ENCODE measurements around the gene MAP2K1. TPM values are rescaled to one million over a fixed set of nuclear protein-coding genes. Genes with fewer than 3 reads are reported as not detected.

Gene MAP2K1
- total RNA-seq, 1 donor from 2014 or later, result 66.5 TPM

DNA sequence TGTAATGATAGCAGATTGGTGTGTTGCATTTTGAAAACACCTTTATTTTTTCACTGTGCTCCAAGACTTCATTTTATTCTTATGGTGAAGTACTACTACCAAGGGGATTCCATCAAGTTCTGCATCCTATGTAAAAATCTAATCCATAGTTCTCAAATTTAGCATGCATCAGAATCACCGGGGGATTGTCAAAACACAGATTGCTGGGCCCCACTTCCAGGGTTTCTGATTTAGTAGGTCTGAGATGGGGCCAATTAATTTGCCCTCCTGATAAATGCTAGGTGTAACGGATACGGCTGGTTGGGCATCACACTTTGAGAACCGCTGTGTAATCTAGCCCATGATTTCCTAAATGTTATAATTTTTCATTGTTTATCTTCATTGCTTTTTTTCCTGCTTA lies 119.1 kb downstream of the MAP2K1 start:
- FAIRE-seq (no peak), DNase-seq (ENCODE audit: low read depth) (no peak)
- no peaks in the 10 kb centered on the region for H3K9me3 Mint-ChIP-seq (ENCODE audit: unreplicated experiment)
- peaks cover 9% of the 10 kb centered on the region for H3K36me3 Mint-ChIP-seq (ENCODE audit: low read depth, unreplicated experiment)
- H3K4me1 ChIP-seq (ENCODE audit: insufficient read depth, low read length), result peaks cover 18% of the 10 kb centered on the region
- H3K4me3 ChIP-seq (ENCODE audit: insufficient read depth, low read depth, low read length), result peak overlapping the region; percentile 97
- H3K79me2 ChIP-seq (ENCODE audit: insufficient read depth, low read length), result peaks cover 78% of the 10 kb centered on the region
- H3K27ac ChIP-seq (ENCODE audit: low read depth, low read length), result peak overlapping the region; percentile 89
- peaks cover 14% of the 10 kb centered on the region for H3K4me1 Mint-ChIP-seq (ENCODE audit: low read depth, unreplicated experiment)
- TF ChIP-seq, protein P1, sequence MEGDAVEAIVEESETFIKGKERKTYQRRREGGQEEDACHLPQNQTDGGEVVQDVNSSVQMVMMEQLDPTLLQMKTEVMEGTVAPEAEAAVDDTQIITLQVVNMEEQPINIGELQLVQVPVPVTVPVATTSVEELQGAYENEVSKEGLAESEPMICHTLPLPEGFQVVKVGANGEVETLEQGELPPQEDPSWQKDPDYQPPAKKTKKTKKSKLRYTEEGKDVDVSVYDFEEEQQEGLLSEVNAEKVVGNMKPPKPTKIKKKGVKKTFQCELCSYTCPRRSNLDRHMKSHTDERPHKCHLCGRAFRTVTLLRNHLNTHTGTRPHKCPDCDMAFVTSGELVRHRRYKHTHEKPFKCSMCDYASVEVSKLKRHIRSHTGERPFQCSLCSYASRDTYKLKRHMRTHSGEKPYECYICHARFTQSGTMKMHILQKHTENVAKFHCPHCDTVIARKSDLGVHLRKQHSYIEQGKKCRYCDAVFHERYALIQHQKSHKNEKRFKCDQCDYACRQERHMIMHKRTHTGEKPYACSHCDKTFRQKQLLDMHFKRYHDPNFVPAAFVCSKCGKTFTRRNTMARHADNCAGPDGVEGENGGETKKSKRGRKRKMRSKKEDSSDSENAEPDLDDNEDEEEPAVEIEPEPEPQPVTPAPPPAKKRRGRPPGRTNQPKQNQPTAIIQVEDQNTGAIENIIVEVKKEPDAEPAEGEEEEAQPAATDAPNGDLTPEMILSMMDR (IDR thresholded peaks at IDR 0.05; ENCODE audit: insufficient read depth, low read depth, low read length), result no peak
- TF ChIP-seq EZH2 (IDR thresholded peaks at IDR 0.05; ENCODE audit: insufficient read depth, low read length), result no peak
- peak overlapping the region; percentile 95 for H3K4me2 ChIP-seq (ENCODE audit: low read length)
- peak overlapping the region; percentile 95 for H3K9ac ChIP-seq (ENCODE audit: low read length)
- no peaks in the 10 kb centered on the region for H3K27me3 Mint-ChIP-seq (ENCODE audit: low read depth, unreplicated experiment)
- no peaks in the 10 kb centered on the region for H3K9me3 ChIP-seq (ENCODE audit: insufficient read depth, low read depth, low read length)
- H2AFZ ChIP-seq (ENCODE audit: low read depth, low read length), result peak overlapping the region; percentile 64
- no peaks in the 10 kb centered on the region for H3K27me3 ChIP-seq (ENCODE audit: insufficient read depth, low read length)
- peaks cover 35% of the 10 kb centered on the region for H4K20me1 ChIP-seq (ENCODE audit: insufficient read depth, low read length)
- peak overlapping the region; percentile 100 for H3K27ac Mint-ChIP-seq (ENCODE audit: unreplicated experiment)
- peak overlapping the region; percentile 97 for H3K4me3 Mint-ChIP-seq (ENCODE audit: unreplicated experiment)
- H3K36me3 ChIP-seq (ENCODE audit: insufficient read depth, low read length), result peaks cover 31% of the 10 kb centered on the region

GRCh38 chr15:66508293-66508883 lies 121.7 kb downstream of the MAP2K1 start:
- H3K4me2 ChIP-seq (ENCODE audit: low read length), result no peak overlapping the region
- H4K20me1 ChIP-seq (ENCODE audit: insufficient read depth, low read length), result peaks cover 10% of the 10 kb centered on the region
- no peaks in the 10 kb centered on the region for H3K9me3 ChIP-seq (ENCODE audit: insufficient read depth, low read depth, low read length)
- peaks cover 3% of the 10 kb centered on the region for H3K4me1 ChIP-seq (ENCODE audit: insufficient read depth, low read length)
- Mint-ChIP-seq H3K4me1 (ENCODE audit: low read depth, unreplicated experiment) (peaks cover 2% of the 10 kb centered on the region), H3K27me3 (ENCODE audit: low read depth, unreplicated experiment) (no peaks in the 10 kb centered on the region), H3K4me3 (ENCODE audit: unreplicated experiment) (no peak overlapping the region), H3K27ac (ENCODE audit: unreplicated experiment) (no peak overlapping the region), H3K9me3 (ENCODE audit: unreplicated experiment) (no peaks in the 10 kb centered on the region), H3K36me3 (ENCODE audit: low read depth, unreplicated experiment) (no peaks in the 10 kb centered on the region)
- H3K4me3 ChIP-seq (ENCODE audit: insufficient read depth, low read depth, low read length), result no peak overlapping the region
- H3K36me3 ChIP-seq (ENCODE audit: insufficient read depth, low read length), result peaks cover 6% of the 10 kb centered on the region
- H3K27me3 ChIP-seq (ENCODE audit: insufficient read depth, low read length), result no peaks in the 10 kb centered on the region
- H3K27ac ChIP-seq (ENCODE audit: low read depth, low read length), result no peak overlapping the region
- H3K79me2 ChIP-seq (ENCODE audit: insufficient read depth, low read length), result peaks cover 52% of the 10 kb centered on the region
- H2AFZ ChIP-seq (ENCODE audit: low read depth, low read length), result no peak overlapping the region
- H3K9ac ChIP-seq (ENCODE audit: low read length), result no peak overlapping the region
- FAIRE-seq (no peak), DNase-seq (ENCODE audit: low read depth) (no peak)
- TF ChIP-seq, protein P1 (IDR thresholded peaks at IDR 0.05; ENCODE audit: insufficient read depth, low read depth, low read length), result no peak
- no peak for TF ChIP-seq EZH2 (IDR thresholded peaks at IDR 0.05; ENCODE audit: insufficient read depth, low read length)

DNA sequence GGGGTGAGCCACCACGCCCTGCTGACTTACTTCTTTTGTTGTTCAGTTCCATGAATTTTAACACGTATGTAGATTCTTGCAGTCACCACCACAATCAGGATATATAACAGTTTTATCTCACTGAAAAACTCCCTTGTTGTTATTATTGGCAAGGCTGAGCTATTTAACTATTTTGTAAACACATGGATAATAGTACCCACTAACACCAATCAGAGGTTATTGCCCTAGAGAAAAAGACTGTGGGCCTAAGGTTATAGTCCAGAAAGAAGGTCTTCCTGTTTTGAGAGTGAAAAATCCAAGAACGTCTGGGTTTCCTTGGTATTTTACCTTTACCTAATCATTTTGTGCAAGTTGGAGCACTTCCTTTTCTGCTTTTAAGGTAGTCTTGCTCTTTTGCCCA lies 127.9 kb downstream of the MAP2K1 start:
- no peak for FAIRE-seq
- Mint-ChIP-seq H3K4me1 (ENCODE audit: low read depth, unreplicated experiment) (peaks cover 6% of the 10 kb centered on the region), H3K27ac (ENCODE audit: unreplicated experiment) (no peak overlapping the region)

More for the DNA sequence above, 127.9 kb downstream of the MAP2K1 start:
- Histone ChIP-seq H3K4me1 (ENCODE audit: insufficient read depth, low read length) (peaks cover 9% of the 10 kb centered on the region), H3K9me3 (ENCODE audit: insufficient read depth, low read depth, low read length) (no peaks in the 10 kb centered on the region), H3K9ac (ENCODE audit: low read length) (no peak overlapping the region), H3K79me2 (ENCODE audit: insufficient read depth, low read length) (no peaks in the 10 kb centered on the region), H2AFZ (ENCODE audit: low read depth, low read length) (no peak overlapping the region), H3K36me3 (ENCODE audit: insufficient read depth, low read length) (peaks cover 15% of the 10 kb centered on the region), H3K4me3 (ENCODE audit: insufficient read depth, low read depth, low read length) (no peak overlapping the region), H4K20me1 (ENCODE audit: insufficient read depth, low read length) (no peaks in the 10 kb centered on the region), H3K27ac (ENCODE audit: low read depth, low read length) (no peak overlapping the region), H3K27me3 (ENCODE audit: insufficient read depth, low read length) (no peaks in the 10 kb centered on the region), H3K4me2 (ENCODE audit: low read length) (no peak overlapping the region)
- H3K9me3 Mint-ChIP-seq (ENCODE audit: unreplicated experiment), result no peaks in the 10 kb centered on the region
- TF ChIP-seq, protein P1 (IDR thresholded peaks at IDR 0.05; ENCODE audit: insufficient read depth, low read depth, low read length), result no peak
- no peak for TF ChIP-seq EZH2 (IDR thresholded peaks at IDR 0.05; ENCODE audit: insufficient read depth, low read length)
- no peak for DNase-seq (ENCODE audit: low read depth)
- H3K4me3 Mint-ChIP-seq (ENCODE audit: unreplicated experiment), result no peak overlapping the region
- no peaks in the 10 kb centered on the region for H3K36me3 Mint-ChIP-seq (ENCODE audit: low read depth, unreplicated experiment)
- no peaks in the 10 kb centered on the region for H3K27me3 Mint-ChIP-seq (ENCODE audit: low read depth, unreplicated experiment)
